GM21360 (cell line): ENCODE data around the gene PRKACA.

Source experiments
- ATAC-seq: cut with Tn5 transposase; IDR thresholded peaks from one replicate; pipeline ENCODE4 v1.9.1; 2021; ENCODE audit warnings: mild to moderate bottlenecking, moderate library complexity; ENCODE audit not compliant: unreplicated experiment

The PRKACA gene

DNA sequence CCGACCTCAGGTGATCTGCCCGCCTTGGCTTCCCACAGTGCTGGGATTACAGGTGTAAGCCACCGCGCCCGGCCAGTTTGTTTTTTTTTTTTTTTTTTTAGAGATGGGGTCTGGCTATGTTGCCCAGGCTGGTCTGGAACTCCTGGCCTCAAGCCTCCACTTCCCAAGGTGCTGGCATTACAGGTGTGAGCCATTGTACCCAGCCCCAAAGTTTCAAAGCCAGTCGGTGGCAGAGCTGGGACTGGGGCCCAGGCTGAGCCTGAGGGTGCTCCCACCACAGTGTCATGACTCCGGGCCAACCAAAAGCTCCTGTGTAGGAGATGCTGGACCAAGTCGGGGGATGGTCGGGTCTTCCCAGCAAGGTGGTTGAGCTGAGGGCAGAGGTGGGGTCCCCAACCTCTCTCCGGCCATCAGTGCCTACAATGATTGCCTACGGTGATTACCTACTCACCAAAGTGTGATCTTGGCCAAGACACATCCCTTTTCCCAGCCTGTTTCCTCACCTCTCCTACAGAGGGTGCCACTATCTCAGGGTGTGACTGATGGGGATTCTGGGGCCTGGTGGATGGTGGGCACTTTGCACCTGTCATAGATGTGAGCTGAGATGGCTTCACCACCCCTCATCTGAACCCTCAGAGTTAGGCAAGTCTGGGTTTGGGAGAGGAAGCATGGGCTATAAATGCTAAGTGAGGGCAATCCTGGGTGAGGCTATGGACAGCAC, 21.1 kb downstream of the PRKACA start:
- ATAC-seq = no peak

DNA sequence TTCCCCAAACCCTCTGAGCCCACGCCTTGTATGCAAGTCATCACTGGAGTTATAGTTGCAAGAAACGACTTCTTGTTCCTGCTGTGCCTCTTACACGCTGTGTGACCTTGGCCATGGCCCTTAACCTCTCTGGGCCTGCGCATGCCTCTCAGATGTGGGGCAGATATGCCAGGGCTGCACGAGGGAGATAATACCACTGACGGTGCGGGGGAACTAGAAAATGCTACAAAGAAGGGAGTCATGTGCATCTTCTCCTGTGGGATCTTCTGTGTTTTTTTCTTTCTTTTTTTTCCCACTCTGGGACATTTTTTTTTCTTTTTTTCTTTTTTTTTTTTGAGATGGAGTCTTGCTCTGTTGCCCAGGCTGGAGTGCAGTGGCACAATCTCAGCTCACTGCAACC, 22.7 kb downstream of the PRKACA start:
- no peak for ATAC-seq

DNA sequence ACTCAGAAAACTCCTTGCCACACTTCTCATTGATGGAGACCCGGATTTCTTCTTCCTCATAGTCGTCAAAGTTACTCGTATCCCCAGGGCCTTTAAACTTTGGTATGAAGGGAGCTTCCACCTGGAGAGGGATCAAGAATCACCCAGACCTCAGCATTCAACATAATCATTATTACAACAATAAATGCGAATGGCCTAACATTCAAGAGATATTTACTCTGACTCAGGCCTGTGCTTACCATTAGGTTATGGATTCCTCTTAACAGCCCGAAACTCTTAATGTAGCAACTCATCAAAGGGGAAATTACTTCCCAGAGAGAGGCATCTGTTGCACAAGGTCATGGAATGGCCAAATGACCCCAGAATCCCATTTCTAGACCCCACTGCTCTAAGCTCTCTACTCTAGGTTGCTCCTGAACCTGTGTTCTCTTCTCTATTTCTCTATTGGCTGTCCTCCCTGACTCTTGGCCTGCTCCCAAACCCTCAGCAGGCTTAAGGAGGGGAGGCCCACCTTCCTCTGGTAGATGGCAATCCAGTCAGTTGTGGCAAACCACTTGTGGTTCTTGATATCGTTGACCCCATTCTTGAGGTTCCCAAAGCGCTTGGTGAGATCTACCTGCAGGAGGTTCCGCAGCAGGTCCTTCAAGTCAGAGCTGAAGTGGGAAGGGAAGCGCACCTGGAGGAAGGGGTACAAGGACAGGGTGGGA, 24.3 kb downstream of the PRKACA start:
- no peak for ATAC-seq

DNA sequence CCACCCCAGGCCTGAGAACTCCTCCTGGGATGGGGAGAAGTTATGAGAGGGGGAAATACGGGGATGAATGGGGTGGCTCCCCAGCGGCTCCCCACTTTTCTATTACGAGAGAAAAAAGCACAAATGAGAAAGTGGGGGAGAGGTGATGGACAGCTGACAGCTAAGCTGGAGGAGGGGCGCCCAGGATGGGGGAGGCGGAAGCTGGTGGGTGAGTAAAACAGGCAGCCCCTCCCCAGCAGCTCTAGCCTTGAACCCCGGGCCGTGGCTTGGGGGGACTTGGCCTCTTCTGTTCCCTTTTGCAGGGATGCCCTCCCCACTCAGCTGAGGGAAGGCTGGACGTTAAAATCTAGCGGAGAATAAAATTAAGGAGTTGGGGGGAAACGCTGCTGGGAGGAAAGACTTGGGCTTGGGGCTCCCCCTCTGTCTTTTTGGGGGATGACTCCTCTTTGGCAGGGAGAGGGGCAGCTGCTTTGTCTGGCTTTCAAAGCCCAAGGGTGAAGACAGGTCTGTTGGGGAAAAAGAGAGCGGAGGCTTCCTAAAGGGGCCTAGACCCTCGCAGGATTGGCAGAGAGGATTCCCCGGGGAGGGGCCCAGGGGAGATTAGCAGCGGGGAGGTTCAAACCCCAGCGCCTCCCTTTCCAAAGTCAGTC, 25.6 kb downstream of the PRKACA start:
- ATAC-seq = no peak

DNA sequence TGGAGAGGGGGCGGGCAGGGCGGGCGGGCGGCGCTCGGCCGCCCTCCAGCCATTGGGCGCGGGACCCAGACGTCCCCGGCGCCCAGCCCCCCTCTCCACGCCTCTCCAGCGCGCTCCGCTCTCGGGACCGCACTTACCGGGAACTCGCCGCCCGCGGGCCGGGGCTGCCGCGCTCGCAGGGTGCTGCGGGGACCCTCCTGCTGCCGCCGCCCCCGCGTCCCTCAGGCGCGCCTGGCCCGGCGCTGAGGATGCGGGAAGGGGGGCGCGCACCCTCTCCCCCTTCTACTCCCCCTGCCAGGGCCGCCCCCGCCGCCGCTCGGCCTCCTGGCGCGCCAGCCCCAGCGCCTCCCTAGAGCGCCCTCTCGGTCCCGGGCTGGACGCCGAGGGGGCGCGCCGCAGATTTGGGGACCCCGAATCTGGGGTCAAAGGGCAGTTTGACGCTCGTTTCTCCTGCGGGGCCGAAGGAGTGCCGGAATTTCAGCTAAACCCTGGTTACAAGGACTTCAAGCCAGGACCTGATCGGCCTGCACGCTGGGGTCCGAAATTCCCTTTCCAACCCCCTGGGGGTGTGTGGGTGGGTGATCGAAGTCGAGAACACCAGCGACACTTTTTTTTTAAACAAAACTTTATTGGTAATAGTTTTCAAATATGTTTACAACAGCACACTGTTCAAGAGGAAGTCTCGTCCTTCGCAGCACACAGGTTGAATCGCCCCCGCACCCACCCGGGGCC, 26.3 kb downstream of the PRKACA start:
- peak; percentile 47 for ATAC-seq

DNA sequence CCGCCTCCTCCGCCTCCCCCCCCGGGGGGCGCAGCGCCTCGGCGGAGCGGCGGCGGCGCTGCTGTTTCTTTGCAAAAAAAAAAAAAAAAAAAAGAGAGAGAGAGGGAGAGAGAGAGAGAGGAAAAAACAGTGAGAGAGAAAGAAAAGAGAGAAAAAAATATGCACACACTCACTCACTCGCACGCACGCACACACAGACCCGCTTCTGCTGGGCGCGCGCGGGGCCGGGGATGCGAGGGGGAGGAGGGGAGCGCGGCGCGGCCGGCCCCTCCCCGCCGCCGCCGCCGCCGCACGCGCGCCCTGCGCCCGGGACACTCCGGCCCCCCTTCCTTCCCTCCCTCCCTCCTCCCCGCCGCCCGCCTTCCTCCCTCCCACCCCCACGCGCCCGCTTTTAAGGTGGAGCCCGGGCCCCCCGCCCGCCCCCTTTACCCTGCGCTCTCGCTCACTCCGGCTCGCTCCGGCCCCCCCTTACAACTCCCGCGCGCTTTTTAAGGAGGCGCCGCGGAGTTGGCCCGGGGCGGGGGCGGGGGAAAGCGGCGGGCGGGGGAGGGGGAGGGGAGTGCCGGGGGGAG, 27.0 kb downstream of the PRKACA start, which contains the start of gene SAMD1:
SAMD1 (minus strand) TSS at position 243 of the 572 bp plus-strand sequence.
- ATAC-seq = peak; percentile 24

DNA sequence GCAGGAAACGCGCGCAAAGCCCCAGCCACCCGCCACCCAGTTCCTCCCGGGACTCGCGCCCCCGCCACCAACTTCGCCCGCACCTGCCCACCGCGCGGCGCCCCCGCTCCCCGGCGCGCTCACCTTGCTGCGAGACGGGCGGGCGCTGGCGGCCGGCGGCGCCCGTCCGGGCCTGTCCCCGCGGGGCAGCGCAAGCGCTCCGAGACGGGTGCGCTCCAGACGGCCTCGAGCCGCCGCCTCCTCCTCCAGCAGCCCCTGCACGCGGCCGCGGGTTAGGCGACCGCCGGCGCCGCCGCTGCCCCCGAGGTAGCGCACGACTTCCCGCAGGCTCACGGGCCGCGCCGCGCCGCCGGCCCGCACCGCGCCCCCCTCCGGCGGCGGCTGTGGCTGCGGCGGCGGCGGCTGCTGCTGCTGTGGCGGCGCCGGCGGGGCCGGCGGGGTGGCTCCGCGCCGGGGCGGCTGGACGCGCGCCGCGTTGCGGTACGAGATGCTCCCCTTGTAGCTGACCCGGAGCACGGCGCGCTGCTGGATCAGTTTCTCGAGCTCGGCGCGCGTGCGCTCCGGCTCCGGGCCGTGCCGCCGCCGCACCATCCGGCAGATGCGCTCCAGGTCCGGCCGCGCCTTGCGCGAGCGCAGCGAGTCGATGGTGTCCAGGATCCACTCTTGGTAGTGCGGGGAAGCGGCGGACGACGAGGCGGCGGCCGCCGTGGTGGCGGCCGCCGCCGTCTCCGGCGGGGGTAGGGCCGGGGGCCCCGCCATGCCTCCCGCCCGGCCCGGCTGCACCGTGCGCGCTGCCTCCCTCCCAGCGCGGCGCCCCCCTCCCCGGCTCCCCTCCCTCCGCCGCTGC, 27.7 kb downstream of the PRKACA start:
- ATAC-seq = no peak

DNA sequence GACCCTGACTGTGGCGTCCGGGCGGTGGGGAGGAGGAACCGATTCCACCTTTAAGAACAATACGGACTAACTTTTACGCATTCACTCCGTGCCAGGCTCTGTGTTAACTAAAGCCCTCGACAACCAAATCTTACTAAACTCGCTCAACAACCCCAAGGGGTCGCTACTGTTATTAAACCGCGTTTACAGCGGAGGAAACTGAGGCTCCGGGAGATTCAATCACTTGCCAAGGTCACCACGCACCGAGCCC, 28.2 kb downstream of the PRKACA start:
- ATAC-seq = no peak

DNA sequence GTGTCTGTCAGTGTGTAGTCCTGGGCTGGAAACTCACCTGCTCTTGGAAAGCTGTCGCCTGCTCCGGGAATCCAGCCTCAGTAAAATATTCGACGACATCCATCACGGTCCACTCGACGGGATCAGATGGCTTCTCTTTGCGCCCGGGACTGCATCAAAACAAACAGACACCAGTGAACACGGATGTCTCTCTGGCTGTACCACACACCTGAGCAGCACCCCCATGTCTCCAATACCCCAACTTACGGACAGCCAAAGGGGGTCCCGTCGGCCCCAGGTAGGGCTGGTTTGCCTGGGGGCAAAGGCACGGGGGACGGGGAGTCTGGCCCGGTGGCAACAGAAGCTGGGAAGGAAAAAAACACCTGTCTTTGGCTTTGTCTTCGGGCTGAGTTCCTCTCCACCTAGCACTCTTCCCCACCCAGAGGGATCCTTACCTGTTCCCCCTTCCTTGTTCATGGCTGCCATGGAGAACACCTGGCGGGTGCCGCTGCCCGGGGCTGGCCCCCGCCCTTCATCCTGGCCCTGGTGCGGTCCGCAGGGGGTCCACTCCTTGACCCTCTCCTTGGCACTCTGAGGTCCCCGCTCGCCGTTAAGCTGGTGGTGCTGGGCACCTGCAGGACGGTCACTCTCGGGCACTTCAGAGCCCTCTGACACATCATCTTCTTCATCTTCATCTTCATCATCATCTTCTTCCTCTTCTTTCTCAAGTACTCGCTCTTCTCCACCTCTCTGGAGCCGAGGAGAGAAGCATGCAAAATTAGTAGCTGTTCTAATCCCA, 28.7 kb downstream of the PRKACA start:
- no peak for ATAC-seq

DNA sequence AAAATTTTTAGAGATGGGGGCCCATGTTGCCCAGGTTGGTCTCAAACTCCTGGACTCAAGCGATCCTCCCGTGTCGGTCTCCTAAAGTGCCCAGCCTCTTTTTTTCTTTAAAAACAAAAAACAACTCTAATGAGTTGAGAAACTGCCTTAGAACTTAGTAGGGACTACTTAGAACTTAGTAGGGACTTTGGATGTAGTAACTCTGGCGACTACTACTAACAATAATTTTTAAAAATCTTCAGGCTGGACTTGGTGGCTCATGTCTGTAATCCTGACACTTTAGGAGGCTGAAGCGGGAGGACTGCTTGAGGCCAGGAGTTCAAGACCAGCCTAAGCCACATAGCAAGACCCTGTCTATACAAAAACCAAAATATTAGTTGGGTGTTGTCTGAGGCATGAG, 31.5 kb downstream of the PRKACA start:
- no peak for ATAC-seq

DNA sequence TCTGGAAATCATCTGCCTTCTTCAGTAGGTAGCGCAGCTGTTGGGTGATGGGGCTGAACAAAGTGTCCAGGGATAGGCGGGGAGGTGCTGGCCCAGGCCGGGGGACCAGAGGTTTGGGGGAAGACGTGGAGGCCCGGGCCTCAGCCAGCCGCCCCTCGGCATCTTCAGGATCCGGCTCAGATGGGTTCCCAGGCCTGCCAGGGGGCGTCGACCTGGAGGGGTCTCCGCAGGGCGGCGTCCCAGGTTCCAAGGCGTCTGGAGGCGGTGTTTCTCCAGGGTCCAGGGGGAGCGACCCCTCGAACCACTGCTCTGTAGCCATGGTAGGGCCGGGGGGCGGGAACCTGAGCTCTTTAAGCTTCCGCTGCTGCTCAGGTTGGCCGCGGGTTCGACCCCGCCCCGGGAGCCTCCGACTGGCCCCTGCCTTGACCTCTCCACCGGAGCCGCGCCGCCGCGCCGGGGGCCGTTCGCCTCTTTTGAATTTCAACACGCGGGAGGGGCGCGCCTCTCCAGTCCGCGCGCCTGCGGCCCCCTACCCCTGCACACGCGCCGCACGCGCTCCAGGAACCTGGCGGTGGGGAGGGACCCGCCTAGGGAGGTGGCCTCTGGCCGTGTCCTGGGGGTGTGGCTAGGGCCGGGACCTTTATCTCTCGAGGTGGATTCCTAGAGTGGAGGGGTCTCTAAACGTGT, 32.1 kb downstream of the PRKACA start, which contains the start of gene C19orf67:
C19orf67 (minus strand) TSS at position 475 of the 687 bp plus-strand sequence; CDS start at position 319, 156 bp downstream.
- ATAC-seq = no peak

DNA sequence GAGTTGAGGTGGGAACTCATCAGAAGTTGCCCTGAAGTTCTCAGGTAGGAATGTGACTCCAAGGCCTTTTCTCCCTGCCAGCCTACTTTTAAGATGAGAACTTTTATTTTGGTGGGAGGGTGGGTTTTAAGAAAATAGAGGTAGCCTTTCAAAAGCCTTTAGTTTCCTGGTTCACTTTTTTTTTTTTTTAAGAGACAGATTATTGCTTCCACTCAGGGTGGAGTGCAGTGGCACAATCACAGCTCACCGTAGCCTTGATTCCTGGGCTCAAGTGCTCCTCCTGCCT, 34.9 kb downstream of the PRKACA start:
- no peak for ATAC-seq

DNA sequence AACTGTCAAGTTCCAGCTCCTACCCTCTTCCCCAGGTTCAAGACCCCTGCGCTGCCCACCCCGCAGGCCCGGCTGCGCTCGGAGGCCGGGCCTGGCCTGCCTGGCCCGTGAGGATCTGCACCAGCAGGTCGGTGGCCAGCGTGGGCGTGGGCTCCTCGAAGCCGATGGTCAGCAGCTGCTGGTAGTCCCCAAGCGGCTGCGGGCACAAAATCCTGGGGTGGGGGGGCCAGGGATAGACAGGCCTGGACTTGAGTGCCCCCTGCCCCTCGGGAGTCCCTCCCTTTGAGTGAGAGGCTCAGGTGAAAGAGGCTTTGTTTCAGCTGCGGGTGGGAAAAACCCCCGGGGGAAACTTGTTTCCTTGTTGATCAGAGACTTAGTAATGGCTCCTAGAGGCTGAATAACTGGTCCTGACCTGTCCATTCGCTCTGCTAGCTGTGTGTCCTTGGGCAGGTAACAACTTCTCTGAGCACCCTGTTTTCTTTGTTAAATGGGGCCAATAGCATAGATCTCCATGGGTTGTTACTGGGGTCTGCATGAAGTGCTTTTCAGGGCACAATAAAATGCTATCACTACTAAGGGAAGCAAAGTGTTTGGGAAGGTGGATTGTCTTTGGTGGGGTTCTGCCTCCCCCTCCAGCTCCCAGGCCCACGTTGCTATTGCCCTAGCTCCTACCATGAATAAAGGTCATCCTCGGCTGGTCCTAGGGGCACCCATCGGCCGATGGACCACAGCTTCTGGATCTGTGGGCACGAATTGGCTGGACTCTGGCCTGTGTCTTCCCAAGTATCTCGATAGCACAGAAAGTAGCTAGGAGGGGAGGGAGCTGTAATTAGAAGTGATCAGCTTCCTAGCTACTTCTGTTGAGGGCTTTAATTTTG, 35.5 kb downstream of the PRKACA start:
- ATAC-seq = peak; percentile 25

DNA sequence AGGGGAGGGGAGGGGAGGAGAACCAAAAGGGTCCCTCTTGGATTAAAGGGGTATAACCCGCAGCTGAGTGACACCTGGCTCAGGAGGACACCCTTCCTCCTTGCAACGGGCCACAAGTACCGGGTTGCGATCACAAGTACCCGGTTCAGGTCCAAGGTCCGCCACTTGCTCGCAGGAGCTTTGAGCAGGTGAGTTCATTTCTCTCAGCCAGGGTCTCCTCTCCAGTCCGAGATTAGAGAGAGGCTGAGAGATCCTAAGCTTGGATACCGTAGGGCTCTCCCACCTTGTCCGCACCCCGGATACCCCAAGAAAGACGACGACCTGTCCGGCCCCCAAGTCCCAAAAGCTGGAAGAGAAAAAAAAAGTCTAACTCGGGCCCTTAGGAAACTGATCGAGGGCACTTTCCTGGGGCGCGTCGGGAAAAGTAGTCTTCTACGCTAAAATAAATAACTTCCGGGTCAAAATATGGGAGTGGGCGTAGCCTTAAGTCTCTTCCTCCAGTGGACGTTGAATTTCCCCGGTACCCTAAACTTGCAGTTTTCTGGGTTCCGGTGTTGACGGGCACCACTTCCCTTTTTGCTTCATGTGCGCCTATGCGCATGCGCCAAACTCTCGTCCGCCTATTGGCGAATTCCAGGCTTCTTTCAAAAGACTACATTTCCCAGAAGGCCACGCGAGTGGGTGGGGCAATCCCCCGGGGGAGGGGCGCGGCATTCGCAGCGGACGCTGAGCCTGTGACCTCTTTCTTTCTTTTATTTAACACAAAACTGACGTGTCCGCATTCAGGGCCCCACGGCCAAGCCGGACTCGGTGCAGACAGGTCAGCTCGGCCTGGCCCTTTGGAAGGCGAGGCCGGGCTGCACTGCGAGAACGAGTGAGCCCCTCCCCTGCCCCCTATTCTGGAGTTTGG, 36.4 kb downstream of the PRKACA start:
- peak; percentile 73 for ATAC-seq

DNA sequence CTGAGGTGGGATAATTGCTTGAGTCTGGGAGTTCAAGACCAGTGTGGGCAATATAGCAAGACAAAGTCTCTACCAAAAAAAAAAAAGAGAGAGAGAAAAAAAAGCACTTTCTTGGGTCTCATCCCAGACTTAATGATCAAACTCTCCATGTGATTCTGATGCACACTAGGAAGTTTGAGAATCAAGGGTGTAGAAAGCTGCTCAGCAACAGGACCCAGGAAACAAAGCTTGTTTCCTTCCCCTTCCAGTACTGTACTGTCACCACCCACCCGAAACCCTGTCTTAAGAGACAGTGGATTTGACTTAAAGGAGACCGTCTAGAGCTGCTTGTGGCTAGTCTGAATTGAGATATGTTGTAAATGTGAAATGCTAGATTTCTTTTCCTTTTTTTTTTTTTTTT, 39.2 kb downstream of the PRKACA start:
- no peak for ATAC-seq

DNA sequence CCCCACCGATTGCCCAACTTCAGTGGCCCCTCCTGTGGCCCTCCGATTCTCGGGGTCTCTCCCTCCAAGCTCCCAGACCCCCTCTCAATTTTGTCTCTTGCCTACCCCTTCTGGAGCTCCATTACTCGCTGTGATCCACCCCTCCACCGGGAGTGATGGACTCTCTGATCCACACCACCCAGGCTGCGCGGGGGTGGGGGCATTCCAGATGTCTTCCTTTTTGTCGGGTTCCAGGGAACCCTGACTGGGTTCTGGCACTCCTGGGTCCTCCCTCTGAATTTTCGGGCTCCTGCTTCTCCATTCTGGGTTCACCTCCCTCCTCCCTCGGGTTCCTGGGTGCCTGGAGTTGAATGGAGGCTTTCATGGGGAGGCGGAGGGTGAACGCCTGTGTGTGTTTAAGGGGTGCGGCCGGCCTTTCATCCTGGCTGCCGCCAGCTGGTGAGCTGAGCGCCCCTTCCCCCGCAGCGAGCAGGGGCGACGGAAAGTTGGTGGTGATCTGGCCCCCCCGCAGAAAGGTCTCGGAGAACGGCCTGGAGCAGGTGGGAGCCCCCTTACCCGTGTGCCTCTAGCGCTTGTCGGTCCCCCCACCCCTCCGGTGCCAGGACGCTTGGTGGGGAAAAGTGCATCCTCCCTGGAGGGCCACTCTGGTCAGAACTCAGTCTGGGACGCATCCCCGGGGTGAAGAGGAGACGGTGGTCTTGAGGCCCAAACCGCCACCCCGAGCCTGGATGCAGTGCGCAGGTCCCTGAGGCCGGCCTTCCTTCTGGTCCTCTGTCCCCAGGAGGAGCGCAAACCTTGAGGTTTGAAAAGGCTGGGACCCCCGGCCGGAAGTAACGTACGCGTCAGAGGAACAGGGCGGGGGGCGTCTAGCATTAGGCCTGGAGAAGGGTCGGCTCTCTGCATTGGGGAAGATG, 43.4 kb downstream of the PRKACA start:
- no peak for ATAC-seq
